Left hindlimb (tissue), 1 donor: ENCODE data around the gene WDPCP.
"Not testable (repeated sequence)": the region's sequence is repeated elsewhere in the genome, so short reads cannot be mapped to it uniquely, and the experiment has no call there.

Experiments
- DNase-seq: peaks from one replicate; pipeline ENCODE4 v3.0.0-alpha.2; 2018

The WDPCP gene

DNA sequence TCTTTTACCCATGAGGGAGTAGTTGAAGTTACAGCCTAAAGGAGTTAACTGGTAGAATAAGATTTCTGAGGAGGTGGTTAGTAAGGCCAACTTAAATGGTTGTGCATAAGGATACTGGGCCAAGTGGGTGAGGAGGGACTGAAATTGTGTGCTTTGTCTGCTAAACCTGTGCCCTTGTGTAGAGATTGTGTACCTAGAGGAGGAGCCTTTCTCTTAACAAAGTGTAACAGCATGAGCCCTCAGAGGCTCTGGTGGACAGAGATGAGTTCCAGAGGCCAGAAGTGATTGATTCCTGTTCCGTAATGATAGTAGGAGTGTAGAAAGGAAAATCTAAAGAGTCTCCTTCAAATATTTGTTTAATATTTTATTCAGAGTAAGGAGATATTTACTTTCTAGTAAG is 494.8 kb downstream of the WDPCP start:
- DNase-seq = no peak

DNA sequence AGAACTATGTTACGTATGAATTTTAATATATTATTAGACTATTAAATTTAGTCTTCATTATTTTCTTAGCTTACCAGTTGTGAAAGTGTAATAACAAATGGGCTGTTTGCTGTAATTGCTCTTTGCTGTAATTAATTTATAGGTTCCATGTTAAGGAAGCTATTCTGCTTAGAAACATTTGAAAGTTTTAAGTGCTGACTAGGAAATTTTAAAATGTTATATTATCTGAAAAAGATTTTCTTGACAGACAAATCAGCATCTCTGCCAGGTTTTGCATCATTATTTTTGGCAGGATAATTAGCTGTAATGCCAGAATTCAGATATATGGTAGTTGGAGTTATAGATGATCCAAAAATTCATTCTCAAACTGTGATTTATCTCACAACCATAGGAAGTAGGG is 495.4 kb downstream of the WDPCP start:
- DNase-seq = no peak

DNA sequence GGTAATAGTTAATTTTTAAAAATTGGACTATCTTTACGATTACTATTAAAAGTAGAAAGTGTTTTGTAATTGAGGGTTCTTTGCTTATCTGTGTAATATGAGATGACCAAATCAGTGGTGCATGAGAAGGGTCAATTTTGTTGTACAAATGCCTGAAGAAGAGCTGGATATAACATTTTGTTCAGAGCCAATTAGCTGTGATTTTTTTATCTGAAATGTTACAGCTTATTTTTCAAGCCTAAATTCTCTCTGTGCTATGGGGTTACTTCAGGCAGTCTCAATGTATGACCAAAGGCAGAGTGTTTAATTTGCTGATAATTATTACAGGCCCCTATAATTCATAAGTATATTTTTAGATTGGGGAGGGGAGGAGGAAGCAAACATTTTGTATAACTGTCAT is 495.9 kb downstream of the WDPCP start:
- DNase-seq = no peak

DNA sequence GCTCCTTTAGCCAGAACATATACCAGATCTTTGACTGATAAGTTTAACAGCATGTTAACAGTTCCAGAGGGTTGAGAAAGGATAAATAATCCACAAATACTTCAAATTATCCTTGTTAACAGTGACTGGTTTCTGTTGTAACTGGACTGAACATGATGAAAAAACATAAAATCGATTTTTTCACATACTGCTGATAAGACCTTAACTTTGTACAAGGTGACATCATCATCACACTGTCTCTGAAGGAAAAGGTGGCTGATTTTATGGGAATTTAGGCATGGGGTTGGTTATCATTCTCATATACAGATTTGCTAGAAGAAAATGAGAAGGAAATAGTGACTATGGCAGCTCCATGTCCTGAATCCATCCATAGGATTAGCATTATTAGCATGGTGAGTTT is 501.6 kb downstream of the WDPCP start:
- no peak for DNase-seq

DNA sequence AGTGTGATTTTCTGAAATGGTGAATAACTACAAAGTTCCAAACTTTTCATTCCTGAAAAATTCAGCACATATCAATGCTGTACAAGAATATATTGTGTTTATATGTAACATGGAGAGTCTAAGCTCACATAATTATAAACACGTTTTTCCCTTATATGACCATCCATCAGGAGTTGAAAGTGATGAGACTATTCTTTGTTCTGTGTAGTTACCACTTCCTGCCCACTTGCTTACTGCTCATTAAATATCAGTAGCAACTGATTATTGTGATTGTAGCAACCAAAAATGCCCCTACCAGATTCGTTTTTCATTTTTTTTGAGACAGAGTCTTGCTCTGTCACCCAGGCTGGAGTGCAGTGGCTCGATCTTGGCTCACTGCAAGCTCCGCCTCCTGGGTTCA is 506.9 kb downstream of the WDPCP start:
- DNase-seq = no peak

DNA sequence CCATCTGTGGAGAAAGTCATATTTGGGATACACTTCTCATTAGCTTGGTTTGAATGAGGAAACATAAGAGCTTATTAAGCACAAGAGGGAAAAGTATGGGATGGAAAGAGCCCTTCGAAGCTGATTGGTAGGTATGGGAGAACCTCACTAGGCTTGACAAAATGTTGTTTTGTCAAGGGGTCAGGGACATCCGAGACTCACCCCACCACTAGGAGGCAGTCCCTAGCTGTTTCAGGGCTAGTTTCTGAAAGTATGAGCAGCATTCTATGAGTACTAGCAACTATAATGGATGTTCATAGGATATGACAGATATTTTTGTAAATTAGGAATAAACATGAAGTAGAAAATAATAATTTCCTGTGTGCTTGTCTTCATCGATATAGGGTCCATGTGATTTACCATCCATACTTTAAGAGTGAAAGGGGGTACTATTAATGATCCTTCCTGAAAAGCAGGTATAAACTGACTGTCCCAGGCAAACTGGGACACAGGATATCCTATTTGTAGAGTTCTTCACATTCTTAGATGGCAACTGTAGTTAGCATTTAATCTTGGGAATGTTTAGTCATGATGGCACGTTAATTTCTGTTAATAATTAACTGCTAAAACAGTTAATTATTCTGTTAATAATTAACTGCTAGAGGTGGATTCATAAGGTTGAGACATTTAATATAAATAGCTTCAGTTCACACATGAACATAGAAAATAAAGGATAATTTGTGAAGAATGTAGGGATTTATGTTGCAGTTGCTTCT is 509.2 kb downstream of the WDPCP start:
- DNase-seq = no peak

DNA sequence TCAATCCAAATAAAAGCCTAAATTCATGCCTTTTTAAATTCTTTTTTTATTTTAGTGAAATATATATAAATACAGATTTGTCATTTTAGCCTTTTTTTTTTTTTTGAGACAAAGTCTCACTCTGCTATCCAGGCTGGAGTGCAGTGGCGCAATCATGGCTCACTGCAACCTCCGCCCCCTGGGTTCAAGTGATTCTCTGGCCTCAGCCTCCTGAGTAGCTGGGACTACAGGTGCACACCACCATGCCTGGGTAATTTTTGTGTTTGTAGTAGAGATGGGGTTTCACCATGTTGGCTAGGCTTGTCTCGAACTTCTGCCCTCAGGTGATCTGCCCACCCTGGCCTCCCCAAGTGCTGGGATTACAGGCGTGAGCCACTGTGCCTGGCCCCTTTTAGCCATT is 513.9 kb downstream of the WDPCP start:
- DNase-seq = not testable (repeated sequence)

DNA sequence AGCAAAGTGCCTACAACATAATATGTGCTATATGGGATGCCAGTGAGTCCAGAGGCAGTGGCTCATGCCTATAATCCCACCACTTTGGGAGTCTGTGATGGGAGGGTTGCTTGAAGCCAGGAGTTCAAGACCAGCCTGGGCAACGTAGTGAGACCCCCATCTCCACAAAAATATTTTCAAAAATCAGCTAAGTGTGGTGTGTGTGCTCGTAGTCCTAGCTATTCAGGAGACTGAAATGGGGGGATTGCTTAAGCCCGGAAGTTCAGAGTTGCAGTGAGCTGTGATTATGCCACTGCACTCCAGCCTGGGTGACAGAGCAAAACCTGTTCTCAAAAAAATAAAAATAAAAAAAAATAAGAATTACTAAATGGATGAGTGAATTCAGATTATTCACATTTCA is 514.3 kb downstream of the WDPCP start:
- DNase-seq = no peak

DNA sequence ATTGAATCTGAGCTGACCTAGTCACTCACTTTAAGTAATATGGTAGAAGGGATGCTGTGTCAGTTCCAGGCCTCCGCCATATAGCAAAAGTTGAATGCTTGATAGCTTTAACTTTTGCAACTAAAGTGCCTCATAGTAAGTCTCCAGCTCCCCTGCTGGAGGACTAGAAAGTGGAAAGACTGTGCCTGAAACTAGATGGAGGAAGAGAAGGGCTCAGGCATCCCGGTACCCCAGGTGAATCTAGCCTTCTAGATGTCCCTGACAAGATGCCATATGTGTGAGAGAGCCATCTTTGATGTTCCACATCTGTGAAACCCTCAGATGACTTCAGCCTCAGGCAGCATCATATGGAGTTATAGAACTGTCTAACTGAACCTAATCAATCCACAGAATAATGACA is 516.6 kb downstream of the WDPCP start:
- no peak for DNase-seq
